ENCODE measurements around the gene SEC24A.
"Not testable (repeated sequence)": the region's sequence is repeated elsewhere in the genome, so short reads cannot be mapped to it uniquely, and the experiment has no call there.

The SEC24A gene

GRCh38 chr5:134758504-134759341, 110.1 kb downstream of the SEC24A start, which contains the start of gene DDX46:
TSS of gene DDX46 (plus strand) at chr5:134758779. CDS start at chr5:134758939, 160 bp downstream.
- peaks cover 44% of the 10 kb centered on the region for H3K4me1 Mint-ChIP-seq
- no peaks in the 10 kb centered on the region for H3K27me3 Mint-ChIP-seq
- peaks cover 2% of the 10 kb centered on the region for H3K36me3 Mint-ChIP-seq
- no peaks in the 10 kb centered on the region for H3K9me3 Mint-ChIP-seq
- H3K4me3 Mint-ChIP-seq, result peak within 1 kb of the TSS; percentile 100
- peak within 1 kb of the TSS; percentile 99 for H3K27ac Mint-ChIP-seq

GRCh38 chr5:134767528-134768291, 119.1 kb downstream of the SEC24A start:
- H3K36me3 Mint-ChIP-seq, H3K4me3 Mint-ChIP-seq, H3K27me3 Mint-ChIP-seq: not testable (repeated sequence)

DNA sequence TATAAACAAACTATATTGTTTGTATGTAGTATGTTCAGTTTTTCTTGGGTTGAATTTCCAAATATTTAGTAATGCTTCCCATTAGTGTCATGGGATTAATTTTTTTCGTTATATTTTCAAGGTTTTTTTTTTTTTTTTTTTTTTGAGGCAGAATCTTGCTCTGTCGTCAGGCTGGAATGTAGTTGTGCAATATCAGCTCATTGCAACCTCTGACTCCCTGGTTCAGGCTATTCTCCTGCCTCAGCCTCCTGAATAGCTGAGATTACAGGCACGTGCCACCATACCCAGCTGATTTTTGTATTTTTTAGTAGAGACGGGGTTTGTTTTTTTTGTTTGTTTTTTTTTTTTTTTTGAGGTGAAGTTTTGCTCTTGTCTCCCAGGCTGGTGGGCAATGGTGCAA, 120.6 kb downstream of the SEC24A start:
- no peaks in the 10 kb centered on the region for H3K27me3 Mint-ChIP-seq
- no peaks in the 10 kb centered on the region for H3K4me1 Mint-ChIP-seq
- H3K9me3 Mint-ChIP-seq, result no peaks in the 10 kb centered on the region
- H3K4me3 Mint-ChIP-seq, result no peak overlapping the region
- H3K27ac Mint-ChIP-seq, result no peak overlapping the region
- peaks cover 6% of the 10 kb centered on the region for H3K36me3 Mint-ChIP-seq

More at GRCh38 chr5:134767528-134768291, 119.1 kb downstream of the SEC24A start:
- not testable (repeated sequence) for H3K27ac Mint-ChIP-seq, H3K4me1 Mint-ChIP-seq, H3K9me3 Mint-ChIP-seq

DNA sequence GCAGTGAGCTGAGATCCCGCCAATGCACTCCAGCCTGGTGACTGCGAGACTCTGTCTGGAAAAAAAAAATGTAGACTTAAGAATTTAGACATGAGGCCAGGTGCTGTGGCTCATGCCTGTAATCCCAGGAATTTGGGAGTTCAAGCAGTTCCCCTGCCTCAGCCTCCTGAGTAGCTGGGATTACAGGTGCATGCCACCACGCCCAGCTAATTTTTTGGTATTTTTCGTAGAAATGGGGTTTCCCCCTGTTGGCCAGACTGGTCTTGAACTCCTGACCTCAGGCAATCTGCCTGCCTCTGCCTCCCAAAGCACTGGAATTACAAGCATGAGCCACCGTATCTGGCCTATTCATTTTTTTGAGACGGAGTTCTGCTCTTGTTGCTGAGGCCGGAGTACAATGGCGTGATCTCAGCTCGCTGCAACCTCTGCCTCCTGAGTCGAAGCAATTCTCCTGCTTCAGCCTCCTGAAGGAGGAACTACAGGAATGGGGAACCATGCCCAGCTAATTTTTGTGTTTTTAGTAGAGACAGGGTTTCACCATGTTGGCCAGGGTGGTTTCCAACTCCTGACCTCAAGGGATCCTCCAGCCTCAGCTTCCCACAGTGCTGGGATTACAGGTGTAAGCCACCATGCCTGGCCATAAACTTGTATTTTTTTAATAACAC, 124.0 kb downstream of the SEC24A start:
- Mint-ChIP-seq H3K36me3 (peaks cover 7% of the 10 kb centered on the region), H3K4me3 (no peak overlapping the region), H3K4me1 (no peaks in the 10 kb centered on the region), H3K27me3 (no peaks in the 10 kb centered on the region), H3K27ac (no peak overlapping the region), H3K9me3 (no peaks in the 10 kb centered on the region)

DNA sequence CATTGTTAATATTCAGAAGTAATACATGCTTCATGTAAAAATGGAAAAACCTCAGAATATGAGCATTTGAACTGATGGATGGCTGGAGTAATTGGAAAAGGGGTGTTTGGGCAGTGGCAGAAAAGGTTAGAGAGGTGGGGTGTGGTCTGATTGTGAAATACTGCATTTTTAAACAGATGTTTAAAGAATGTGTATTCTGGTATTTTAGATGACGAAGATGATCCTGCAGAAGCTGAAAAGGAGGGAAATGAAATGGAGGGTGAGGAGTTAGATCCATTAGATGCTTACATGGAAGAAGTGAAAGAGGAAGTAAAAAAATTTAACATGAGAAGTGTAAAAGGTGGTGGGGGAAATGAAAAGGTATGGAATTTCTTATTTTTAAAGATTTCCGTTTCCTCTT, 128.8 kb downstream of the SEC24A start:
- H3K27ac Mint-ChIP-seq, result peak overlapping the region; percentile 12

More for the DNA sequence above, 128.8 kb downstream of the SEC24A start:
- H3K27me3 Mint-ChIP-seq, result no peaks in the 10 kb centered on the region
- peaks cover 9% of the 10 kb centered on the region for H3K36me3 Mint-ChIP-seq
- no peak overlapping the region for H3K4me3 Mint-ChIP-seq
- H3K4me1 Mint-ChIP-seq, result no peaks in the 10 kb centered on the region
- no peaks in the 10 kb centered on the region for H3K9me3 Mint-ChIP-seq
